ENCODE results near the gene SRSF6. TPM values are rescaled to one million over a fixed set of nuclear protein-coding genes. Genes with fewer than 3 reads are reported as not detected.
"Not testable (repeated sequence)": the region's sequence is repeated elsewhere in the genome, so short reads cannot be mapped to it uniquely, and the experiment has no call there.

The SRSF6 gene
- total and polyA plus RNA-seq, 10 of the 15 experiments (the other 5 are each of a cell fraction or from before 2014, with no cell fraction given), result 57.2 to 191 (median 108) TPM

DNA sequence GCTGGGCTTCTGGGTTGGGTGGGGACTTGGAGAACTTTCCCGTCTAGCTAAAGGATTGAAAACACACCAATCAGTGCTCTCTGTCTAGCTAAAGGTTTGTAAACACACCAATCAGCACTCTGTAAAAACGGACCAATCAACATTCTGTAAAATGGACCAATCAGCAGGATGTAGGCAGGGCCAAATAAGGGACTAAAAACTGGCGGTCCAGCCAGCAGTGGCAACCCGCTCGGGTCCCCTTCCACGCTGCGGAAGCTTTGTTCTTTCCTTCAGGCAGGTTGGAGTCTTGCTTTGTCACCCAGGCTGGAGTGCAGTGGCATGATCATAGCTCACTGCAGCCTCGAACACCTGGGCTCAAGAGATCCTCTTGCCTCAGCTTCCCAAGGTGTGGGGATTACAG, 1.4 kb upstream of the SRSF6 start:
- CTCF ChIA-PET, result interaction anchor here (0.7 to 2.4 kb wide), 10 partner anchors 9 to 758 kb away, joined by 3 to 8 read pairs (median 4); no protein-coding TSS in a partner anchor
- H3K9ac ChIP-seq (ENCODE audit: control insufficient read depth, insufficient read depth, low read length); H3K9me3 ChIP-seq (replicated peaks; ENCODE audit: control insufficient read depth, insufficient read depth, low read length); DNase-seq (ENCODE audit: low read depth, low spot score); H2AFZ ChIP-seq (ENCODE audit: control insufficient read depth, low read depth, low read length); H3K4me1 ChIP-seq (ENCODE audit: control insufficient read depth, insufficient read depth, low read length); H3K4me3 ChIP-seq; H4K20me1 ChIP-seq (ENCODE audit: control insufficient read depth, insufficient read depth); FAIRE-seq; in situ Hi-C loops (cut with MboI); H3K27ac ChIP-seq (ENCODE audit: control insufficient read depth, insufficient read depth); BruUV-seq (replicated peaks); ATAC-seq; H3K27me3 ChIP-seq (replicated peaks in 1 of 2; ENCODE audit: control insufficient read depth in 2 of 2, insufficient read depth in 2 of 2, low read length in 1 of 2): not testable (repeated sequence)
- RAD21 ChIA-PET (ENCODE audit: unreplicated experiment), result interaction anchor here (0.9 to 1.7 kb wide), 3 partner anchors 9 to 622 kb away, joined by 3 to 6 read pairs (median 3); no protein-coding TSS in a partner anchor
- peak overlapping the region; percentile 97; the same call in 1 of the 2 replicates for H3K4me2 ChIP-seq (ENCODE audit: control insufficient read depth, insufficient read depth)
- 87% methylated on average over 7 of the region's 8 CpGs for WGBS (ENCODE audit: insufficient coverage, insufficient replicate concordance, low lambda C conversion rate, missing lambda C conversion rate)
- POLR2A ChIA-PET, result interaction anchor here (0.6 to 1.7 kb wide), 5 partner anchors 9 to 1510 kb away, joined by 3 to 7 read pairs (median 5); partner anchors contain the start of gene STK4
- intact Hi-C loops (cut with micrococcal nuclease; ENCODE audit: unreplicated experiment), result loop anchor here (2.0 to 5.0 kb wide), 3 partner anchors 56 to 753 kb away; no protein-coding TSS in a partner anchor
- SMC1A ChIA-PET (ENCODE audit: uncharacterized antibody, unreplicated experiment), result interaction anchor here (0.6 to 1.6 kb wide), 5 partner anchors 236 to 681 kb away, joined by 3 to 5 read pairs (median 3); no protein-coding TSS in a partner anchor
- peaks cover 0 to 14% of the 10 kb centered on the region in 2 experiments; a peak in 2 of 4 replicates for H3K36me3 ChIP-seq (ENCODE audit: control insufficient read depth in 2 of 2, insufficient read depth in 2 of 2, low read length in 1 of 2)
- peak; percentile 51; the same call in 1 of the 2 replicates for TF ChIP-seq NFYB (IDR thresholded peaks at IDR 0.05; ENCODE audit: insufficient read depth, low read depth, low read length)
- H3K79me2 ChIP-seq (ENCODE audit: control insufficient read depth, insufficient read depth, low read length), result peaks cover 26% of the 10 kb centered on the region

DNA sequence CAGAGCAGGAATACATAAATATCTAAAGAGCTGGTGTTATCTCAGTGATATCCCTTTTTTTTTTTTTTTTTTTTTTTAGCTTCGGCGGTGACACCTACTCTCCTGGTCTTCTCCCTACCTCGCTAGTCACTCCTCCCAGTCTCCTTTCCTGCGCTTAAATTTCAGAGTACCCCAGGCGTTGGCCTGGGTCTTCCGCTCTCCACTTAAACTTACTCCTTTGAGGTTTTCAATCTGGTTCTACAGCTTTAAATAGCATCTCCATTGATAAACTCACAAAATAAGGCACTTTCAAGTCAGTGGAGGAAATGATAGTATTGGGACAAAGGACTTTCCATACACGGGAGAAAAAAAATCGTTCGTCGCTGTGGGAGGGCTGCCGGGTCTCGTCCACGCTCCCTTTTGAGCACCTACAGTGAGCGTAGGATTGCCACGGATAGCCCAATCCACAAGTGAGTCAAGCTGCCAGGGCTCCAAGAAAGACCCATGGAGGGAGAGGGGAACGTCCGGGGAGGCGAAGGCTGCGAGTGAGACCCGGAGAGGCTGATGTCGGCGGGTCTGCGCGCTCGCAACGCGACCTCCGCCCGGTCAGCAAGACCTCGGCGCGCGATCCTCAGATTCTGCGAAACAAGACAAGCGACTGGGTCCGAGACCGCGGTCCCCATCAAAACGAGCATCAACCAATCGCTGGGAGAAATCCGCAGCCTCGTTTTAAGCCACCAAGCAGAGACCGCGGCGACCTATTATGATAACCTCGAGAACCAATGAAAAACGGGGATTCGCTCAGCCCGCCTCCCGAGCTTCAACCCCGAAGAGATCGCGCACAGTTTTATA, 672 bp upstream of the SRSF6 start:
- Histone ChIP-seq H3K79me2 (ENCODE audit: control insufficient read depth, insufficient read depth, low read length) (peaks cover 29% of the 10 kb centered on the region), H3K9me3 (replicated peaks; ENCODE audit: control insufficient read depth, insufficient read depth, low read length) (no peaks in the 10 kb centered on the region; the same call in 2 of the 3 replicates), H3K27ac (ENCODE audit: control insufficient read depth, insufficient read depth) (peak overlapping the region; percentile 99), H3K36me3 (ENCODE audit: control insufficient read depth in 2 of 2, insufficient read depth in 2 of 2, low read length in 1 of 2) (peaks cover 0 to 16% of the 10 kb centered on the region in 2 experiments; a peak in 2 of 4 replicates), H3K4me3 (peak overlapping the region; percentile 71), H2AFZ (ENCODE audit: control insufficient read depth, low read depth, low read length) (peak overlapping the region; percentile 97), H3K4me2 (ENCODE audit: control insufficient read depth, insufficient read depth) (peak overlapping the region; percentile 97), H3K27me3 (replicated peaks in 1 of 2; ENCODE audit: control insufficient read depth in 2 of 2, insufficient read depth in 2 of 2, low read length in 1 of 2) (no peaks in the 10 kb centered on the region), H3K9ac (ENCODE audit: control insufficient read depth, insufficient read depth, low read length) (peak overlapping the region; percentile 100), H4K20me1 (ENCODE audit: control insufficient read depth, insufficient read depth) (peaks cover 5% of the 10 kb centered on the region), H3K4me1 (ENCODE audit: control insufficient read depth, insufficient read depth, low read length) (peaks cover 3% of the 10 kb centered on the region; the same call in 1 of the 2 replicates)
- ChIA-PET POLR2A (interaction anchor here (0.6 to 1.7 kb wide), 11 partner anchors 8 to 1553 kb away, joined by 3 to 7 read pairs (median 4); partner anchors contain the start of gene STK4), RAD21 (ENCODE audit: unreplicated experiment) (interaction anchor here (0.9 to 2.3 kb wide), 6 partner anchors 8 to 621 kb away, joined by 3 to 8 read pairs (median 4); no protein-coding TSS in a partner anchor), SMC1A (ENCODE audit: uncharacterized antibody, unreplicated experiment) (interaction anchor here (0.6 to 1.6 kb wide), 7 partner anchors 8 to 681 kb away, joined by 3 to 5 read pairs (median 3); no protein-coding TSS in a partner anchor), CTCF (interaction anchor here (0.7 to 2.4 kb wide), 13 partner anchors 8 to 757 kb away, joined by 3 to 8 read pairs (median 4); no protein-coding TSS in a partner anchor)
- ATAC-seq (peak; percentile 87), FAIRE-seq (peak; percentile 94), DNase-seq (ENCODE audit: low read depth, low spot score) (peak; percentile 74)
- intact Hi-C loops (cut with micrococcal nuclease; ENCODE audit: unreplicated experiment), result loop anchor here (2.0 to 5.0 kb wide), 3 partner anchors 55 to 752 kb away; no protein-coding TSS in a partner anchor
- in situ Hi-C loops (cut with MboI), result no loop called here
- WGBS (ENCODE audit: insufficient coverage, insufficient replicate concordance, low lambda C conversion rate, missing lambda C conversion rate), result 2% methylated on average over 49 of the region's 53 CpGs
- BruUV-seq (replicated peaks), result TSS peak; percentile 87
- TF ChIP-seq, protein P1, sequence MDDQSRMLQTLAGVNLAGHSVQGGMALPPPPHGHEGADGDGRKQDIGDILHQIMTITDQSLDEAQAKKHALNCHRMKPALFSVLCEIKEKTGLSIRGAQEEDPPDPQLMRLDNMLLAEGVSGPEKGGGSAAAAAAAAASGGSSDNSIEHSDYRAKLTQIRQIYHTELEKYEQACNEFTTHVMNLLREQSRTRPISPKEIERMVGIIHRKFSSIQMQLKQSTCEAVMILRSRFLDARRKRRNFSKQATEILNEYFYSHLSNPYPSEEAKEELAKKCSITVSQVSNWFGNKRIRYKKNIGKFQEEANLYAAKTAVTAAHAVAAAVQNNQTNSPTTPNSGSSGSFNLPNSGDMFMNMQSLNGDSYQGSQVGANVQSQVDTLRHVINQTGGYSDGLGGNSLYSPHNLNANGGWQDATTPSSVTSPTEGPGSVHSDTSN (IDR thresholded peaks at IDR 0.05; ENCODE audit: insufficient replicate concordance, low read depth, low read length), result no peak
- TF ChIP-seq CBX3 (IDR thresholded peaks at IDR 0.05; ENCODE audit: borderline replicate concordance, low read depth), result no peak
- TF ChIP-seq CEBPB (IDR thresholded peaks at IDR 0.05; ENCODE audit: borderline replicate concordance in 1 of 2, low read depth in 2 of 2, low read length in 2 of 2), result no peak
- TF ChIP-seq, protein P2, sequence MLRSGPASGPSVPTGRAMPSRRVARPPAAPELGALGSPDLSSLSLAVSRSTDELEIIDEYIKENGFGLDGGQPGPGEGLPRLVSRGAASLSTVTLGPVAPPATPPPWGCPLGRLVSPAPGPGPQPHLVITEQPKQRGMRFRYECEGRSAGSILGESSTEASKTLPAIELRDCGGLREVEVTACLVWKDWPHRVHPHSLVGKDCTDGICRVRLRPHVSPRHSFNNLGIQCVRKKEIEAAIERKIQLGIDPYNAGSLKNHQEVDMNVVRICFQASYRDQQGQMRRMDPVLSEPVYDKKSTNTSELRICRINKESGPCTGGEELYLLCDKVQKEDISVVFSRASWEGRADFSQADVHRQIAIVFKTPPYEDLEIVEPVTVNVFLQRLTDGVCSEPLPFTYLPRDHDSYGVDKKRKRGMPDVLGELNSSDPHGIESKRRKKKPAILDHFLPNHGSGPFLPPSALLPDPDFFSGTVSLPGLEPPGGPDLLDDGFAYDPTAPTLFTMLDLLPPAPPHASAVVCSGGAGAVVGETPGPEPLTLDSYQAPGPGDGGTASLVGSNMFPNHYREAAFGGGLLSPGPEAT (IDR thresholded peaks at IDR 0.05; ENCODE audit: low read depth), result no peak
